Stimulated activated CD8-positive, alpha-beta memory T cell treated with anti-CD3 and anti-CD28 coated beads, Interleukin-12 subunit alpha, Interleukin-12 subunit beta, amount 100 ng/mL, for 1 hour (primary cell): Measurements from ENCODE around the gene ZNF219.

ENCODE experiments used
- DNase-seq: peaks from one replicate; pipeline ENCODE4 v3.0.0-alpha.2; 2020; ENCODE audit warnings: low read depth

The ZNF219 gene

DNA sequence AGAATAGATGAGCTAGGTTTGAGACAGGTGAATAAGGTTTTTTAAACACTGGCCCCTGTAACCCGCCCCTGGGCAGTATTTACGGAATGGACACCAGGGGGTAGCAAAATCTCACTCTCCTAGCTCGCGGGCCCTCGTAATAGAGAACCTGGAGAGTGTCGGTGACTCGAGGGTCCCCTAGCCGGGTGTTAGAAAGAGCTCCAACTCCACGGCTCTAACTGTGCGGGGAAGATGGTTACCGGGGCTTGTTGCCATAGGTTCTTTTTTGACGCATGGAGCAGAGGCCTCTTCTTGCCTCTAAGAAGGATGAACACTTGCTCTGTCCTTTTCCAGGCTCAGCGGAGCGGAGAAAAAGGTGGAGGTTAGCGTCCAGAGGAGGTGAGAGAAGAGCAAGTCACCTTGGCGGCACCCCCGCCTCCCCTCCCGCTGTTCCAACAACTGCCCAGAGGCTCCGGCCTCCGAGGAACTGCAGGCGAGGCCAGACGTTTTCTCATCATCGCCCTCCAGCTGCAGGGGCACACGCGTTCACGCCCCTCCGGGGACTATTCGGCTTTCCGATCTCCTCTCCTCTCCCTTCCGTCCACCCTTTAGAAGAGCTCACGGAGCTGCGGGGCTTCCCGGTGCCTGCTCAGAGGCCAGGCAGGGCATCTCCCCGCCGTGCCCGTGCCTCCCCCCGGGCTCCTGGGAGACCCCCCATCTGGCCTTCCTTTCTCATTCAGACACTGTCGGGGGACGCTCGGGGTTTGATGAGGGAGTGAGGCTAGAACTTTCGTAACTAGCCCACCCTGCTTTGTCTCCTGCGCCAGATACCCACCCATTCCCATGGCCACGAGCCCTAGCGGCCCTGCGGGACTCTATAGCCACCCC, 29.7 kb downstream of the ZNF219 start:
- peak; percentile 49 for DNase-seq

DNA sequence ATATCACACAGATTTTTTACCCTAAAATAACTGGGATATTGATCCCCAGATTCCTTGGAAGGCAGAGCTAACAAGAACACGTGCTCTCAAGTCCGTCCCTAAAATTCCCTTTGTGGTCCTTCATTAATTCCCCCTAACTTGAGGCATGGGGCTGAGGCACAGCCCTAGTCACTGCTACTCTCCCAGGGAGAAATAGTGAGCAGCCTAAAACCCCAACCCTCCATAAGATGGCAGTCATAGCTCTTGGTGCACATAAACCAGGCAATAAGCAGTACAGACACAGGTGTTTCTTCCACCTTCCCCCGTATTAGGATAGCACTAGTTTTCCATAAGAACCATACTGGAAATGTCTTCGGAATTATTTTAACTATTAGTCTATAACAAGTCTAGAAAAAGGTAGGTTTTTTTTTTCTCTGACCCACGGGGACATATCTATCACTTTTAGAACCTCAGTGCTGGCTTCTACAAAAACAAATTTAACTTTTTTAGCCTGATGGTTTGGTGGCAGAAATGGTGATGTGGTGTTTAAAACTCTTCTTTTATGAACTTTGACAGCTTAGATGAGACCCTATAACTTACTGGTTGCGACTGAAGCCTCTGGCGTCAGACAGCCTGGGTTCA, 31.5 kb downstream of the ZNF219 start:
- DNase-seq, result no peak

DNA sequence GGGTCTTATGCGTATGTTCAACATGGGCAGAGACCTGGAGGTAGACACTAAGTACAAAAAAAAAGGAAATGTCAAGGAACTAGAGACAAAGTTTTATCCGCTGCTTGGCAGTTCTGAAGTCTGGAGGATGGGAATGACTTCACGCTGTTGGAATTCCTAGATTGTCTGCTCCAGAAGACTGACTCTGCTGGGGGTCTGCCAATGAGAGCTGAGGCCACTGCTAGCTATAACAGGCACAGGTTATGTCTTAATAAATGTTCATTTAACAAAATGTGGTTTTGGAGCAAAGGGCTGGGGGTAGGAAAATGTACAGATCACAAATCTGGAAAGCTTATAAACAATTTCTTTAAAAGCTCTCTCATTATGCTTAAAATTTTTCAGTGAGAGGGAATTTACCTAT, 35.0 kb downstream of the ZNF219 start:
- DNase-seq, result no peak

DNA sequence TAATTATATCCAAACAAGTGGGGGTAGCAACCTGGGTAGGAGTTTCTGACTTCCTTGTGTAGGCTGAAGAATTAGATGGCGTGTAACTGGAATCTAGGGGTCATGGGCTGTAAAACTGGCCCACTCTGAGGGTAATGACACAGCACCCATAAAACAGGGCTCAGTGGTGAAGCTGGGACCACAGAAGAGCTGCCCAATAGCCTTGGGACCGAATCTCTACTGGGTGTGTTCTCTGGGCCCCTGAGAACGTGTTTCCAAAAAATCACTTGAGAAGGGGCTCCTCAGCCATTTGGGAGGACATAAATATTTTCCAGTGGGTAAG, 37.1 kb downstream of the ZNF219 start:
- DNase-seq, result no peak

DNA sequence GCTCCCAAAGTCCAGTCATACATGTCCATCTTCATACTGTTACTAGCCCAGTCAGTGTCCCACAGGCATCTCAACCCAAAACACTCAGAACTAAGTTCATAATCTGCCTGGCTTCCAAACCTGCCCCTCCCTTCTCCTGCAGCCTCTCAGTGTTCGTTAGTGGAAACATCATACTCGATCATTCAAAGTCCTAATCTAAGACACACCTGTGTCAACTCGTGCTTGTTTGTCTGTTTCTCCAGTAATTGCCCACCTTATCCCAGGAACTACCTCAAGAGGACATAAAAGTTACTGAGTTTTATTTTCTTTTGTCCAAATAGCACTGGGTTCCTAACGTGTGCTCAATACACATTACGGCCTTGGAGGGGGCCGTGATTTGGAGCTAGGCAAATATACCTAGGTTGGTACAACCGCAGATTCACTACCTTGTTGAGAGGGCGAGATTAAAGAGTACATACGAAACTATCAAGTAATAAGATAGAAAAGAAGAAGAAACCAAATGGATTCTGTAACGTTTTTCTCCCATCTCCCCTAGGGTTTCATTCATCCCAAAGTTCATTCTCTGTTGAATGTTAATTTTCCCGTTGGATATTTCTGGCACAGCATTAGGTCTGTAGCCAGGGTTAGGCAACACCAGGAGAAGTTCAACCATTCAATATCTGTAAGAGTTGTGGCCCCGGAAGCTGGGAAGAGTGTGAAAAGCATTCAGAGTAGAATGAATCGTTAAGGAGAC, 37.7 kb downstream of the ZNF219 start:
- DNase-seq, result no peak

DNA sequence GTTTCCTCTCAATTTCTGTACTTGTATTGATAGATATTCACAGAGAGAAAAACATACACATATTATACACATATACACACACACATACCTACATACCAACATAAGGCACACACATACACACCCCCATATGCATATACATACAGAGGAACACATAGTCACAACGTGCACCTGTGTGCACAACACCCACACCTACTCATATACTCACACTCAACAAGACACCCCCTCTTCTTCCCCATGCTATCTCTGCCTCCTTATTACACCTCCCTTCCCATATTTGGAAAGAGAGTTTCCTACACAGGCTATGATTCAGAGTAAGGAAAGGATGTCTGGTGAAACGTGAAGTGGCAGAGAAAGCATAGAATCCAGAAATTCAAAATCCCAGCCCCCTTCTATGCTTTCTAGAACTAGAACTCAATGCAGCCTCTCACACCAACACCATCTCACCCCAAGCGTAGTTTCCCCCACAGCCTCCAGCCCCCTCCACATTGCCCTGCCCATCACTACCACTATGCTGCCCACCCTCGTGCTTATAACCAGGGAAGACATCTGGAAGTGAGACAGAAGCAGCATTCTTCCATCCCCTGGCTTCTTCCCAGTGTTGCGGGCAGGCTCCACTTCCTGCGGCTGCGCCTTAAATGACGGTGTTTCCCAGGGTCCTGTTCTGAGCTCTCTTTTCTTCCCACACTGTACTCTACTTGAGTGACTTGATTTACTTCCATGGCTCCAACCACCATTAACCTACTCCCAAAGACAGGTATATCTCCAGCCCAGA, 38.4 kb downstream of the ZNF219 start:
- DNase-seq, result no peak

DNA sequence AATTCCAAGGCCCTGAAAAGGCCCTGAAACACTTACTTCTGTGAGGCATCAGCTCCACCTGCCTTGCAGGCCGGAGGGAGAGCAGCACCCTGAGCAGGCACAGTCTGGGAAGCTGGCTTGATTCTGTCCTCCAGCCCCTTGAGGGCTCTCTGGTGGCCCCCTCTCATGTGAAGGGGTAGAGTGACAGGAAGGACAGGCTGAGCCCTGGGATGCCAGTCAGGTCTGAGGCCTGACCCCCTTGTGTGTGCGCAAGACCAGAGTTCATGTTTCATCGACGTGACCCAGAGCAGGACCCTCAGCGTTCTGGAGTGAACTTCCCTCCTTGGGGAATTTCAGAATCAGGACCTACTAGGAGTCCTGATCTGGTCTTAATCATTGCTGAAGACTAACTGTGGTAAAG, 39.6 kb downstream of the ZNF219 start:
- no peak for DNase-seq

DNA sequence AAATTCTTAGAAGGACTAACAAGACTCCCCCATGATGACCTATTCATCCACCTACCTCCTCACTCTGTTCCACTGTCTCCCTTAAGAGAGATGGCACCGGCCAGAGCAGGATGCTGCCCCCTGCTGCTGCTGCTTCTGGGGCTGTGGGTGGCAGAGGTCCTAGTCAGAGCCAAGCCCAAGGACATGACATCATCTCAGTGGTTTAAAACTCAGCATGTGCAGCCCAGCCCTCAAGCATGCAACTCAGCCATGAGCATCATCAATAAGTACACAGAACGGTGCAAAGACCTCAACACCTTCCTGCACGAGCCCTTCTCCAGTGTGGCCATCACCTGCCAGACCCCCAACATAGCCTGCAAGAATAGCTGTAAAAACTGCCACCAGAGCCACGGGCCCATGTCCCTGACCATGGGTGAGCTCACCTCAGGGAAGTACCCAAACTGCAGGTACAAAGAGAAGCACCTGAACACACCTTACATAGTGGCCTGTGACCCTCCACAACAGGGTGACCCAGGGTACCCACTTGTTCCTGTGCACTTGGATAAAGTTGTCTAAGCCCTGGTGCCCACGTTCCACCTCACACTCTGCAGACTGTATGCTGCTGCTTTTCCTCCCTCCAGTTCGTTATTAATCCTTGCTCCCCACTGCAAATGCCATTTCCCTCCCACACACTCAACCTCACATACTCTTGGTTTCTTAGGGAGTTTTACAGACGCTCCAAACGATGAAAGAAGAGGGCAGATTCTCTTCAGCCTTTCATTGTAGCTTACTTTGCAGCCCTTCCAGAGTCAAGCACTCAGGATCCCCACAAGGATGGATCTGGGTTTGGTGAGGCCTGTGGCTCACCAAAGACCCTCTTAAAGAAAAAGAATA, 40.4 kb downstream of the ZNF219 start, which contains the start of gene RNASE8:
TSS of gene RNASE8 (plus strand) at position 20 of the 873 bp plus-strand sequence. CDS start at position 91, 71 bp downstream.
- DNase-seq, result no peak

DNA sequence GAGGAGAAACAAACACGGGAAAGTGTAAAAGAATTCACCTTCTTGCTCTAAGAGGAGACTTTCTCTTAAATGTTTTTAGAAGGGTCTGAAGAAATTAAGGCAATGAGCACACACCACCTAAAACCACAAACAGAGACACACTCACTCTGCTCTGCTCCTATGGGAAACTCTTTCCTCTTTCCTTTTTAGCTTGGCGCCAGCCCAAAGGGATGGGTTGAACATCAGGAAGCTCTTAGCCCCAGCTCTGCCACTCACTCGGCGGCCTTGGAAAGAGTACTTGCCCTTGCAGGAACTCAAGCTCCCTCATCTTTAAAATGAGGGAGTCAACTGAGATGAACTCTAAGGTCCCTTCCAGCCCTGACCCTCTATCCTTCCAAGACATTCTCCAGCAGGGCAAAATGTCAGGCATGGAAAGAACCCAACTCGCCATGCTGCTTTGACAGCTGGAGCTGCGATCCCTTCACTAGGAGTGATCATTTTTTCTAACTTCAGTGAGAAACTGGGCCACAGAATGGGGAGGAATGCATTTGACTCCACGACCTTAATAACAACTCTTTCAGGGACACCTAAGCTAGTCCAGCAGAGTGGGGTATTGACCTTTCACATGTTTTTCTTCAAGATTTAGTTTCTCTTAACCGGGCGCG, 41.8 kb downstream of the ZNF219 start:
- DNase-seq, result no peak

DNA sequence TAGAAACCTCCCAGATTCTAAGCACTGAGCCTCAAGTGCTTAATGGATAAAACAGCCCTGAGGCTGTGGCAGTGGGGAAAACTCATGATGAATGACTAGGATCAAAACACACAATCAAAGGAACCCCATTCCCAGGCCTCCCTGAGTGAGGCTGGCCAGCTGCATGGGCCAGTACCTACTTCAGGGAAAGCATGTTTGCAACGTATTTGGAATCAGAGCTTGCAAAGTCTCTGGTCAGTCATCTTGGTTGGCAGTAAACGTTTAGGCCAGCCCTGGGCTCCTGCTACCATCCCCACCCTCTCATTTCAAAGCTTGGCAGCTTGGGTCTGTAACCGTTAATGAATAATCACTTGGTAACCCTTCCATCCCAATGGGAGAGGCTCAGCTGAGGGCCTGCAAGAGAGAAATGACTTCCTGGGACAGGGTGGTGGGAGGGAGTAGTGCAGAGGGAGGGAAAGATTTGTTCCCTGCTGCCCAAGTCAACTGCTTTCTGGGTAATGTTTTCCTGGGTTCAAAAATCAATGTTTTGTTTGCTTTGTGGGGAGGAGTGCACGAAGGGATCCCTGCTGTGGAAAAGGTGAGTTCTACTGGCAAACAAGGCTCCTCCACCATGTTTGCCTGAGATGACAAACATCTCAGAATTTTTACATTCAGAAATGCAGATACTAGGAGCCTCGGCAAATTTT, 42.9 kb downstream of the ZNF219 start:
- no peak for DNase-seq

DNA sequence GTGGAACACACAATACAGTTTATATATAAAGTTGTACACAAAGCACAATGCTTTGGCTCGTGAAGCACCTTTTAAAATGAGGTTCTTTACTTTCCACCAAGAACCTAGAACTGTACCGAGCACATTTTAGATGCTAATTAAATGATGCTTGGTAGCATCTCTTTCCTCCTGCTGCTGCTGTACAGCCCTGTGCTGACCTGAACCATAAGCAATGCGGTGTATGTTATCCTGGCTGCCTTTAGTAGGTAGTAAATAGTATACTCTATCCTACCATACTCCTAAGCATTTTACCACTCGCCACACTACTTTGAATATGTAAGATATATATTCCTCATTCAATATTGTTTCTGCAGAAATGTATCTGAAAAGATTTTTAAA, 43.7 kb downstream of the ZNF219 start:
- no peak for DNase-seq

DNA sequence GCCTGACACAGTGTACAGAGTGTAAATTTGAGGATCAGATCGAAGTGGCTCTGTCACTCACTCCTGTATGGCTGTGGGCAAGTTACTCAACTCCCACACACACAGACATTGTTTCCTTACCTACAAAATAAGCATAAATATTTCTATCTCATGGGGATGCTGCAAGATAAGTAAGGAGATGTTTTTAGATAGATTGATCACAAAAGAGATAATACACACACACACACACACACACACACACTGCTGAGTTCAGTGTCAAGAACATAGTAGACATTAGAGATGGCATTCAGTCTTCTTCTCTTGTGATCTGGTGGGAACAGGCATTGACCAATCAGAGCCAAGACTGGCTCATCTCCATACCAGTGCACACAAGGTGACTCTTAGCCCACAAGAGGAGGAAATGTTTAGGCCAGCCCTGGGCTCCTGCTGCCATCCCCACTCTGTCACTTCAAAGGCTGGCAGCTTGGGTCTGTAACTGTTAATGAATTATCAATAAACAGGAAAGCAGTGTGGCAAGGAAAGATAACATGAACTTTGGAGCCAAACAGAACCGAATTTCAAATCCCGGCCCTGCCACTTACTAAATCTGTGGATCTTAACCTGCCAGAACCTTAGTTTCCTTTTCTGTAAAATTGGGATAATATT, 44.2 kb downstream of the ZNF219 start:
- no peak for DNase-seq

DNA sequence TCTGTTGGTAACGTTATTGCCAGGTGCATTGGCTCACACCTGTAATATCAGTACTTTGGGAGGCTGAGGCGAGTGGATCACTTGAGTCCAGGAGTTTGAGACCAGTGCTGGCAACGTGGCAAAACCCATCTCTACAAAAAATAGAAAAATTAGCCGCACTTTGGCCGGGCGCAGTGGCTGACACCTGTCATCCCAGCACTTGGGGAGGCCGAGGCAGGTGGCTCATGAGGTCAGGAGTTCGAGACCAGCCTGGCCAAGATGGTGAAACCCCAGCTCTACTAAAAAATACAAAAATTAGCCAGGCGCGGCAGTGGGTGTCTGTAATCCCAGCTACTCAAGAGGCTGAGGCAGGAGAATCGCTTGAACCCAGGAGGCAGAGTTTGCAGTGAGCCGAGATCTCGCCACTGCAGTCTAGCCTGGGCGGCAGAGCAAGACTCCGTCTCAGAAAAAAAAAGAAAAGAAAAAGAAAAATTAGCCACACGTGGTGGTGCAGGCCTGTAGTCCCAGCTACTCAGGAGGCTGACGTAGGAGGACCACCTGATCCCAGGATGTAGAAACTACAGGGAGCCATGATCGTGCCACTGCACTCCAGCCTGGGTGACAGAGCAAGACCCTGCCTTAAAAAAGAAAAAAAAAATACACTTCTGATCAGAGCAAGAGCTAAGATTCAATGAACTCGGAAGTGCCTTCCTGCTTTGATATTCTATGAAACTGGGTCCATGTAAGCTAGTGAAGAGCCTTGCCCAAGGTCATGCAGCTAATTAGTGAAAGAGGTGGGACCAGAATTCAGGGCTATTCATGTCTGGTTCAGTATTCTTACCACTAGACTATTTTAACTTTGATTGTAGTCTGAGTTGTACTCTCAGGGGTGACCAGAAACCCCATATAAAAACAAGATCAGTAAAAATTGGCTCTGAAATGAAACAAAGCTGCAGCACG, 45.0 kb downstream of the ZNF219 start:
- DNase-seq, result no peak

DNA sequence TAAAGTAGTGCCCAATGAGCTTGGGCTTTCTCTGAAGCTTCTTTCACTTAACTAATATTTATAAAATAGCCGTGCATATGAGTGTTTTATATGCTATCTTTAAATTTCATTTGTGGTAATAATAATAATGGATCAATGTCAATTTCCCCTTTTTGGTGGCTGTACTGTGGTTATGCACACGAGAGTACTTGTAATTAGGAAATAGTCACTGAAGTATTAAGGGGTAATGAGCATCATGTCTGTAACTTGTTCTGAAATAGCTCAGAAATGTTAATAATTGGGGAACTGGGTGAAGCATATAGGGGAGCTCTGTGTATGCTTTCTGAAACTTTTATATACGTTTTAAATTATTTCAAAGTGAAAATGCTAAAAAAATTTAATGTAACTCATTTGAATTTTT, 47.9 kb downstream of the ZNF219 start:
- DNase-seq, result no peak

DNA sequence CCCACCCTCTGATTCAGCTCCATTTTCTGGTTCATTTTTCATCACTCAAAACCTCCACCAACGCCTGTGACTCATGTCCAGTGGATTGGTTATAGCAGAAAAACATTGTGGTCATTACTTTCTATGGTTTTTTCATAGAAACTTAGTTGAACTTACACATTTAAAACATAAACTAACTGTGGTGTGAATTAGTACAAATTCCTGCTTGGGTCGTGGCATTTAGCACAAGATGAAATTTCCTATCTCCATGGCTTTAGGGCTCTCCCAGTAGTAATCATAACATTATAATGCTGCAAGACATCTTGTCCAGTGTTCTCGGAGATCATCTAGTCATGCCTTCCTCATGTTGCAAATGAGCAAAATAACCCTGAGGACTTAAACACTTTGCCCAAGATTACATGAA, 49.2 kb downstream of the ZNF219 start:
- DNase-seq, result no peak

DNA sequence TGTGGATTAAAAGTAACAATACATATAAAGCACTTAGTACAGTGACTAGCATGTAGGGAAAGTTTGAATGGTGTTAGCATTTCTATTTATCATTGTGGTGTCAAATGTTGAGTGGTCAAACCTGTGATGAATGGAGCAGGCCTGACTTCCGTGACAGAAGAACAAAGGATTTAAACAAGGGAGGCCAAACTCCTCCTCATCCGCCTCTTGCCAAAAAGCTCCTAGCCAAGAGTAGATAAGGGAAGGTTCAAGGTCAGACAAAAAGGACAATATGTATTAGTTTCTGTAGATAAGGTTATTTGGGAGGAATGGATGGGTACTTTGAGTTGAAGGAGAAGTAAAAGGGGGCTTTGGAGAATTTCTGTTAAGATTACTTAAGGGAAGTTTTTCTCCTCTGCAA, 49.8 kb downstream of the ZNF219 start:
- DNase-seq, result no peak

DNA sequence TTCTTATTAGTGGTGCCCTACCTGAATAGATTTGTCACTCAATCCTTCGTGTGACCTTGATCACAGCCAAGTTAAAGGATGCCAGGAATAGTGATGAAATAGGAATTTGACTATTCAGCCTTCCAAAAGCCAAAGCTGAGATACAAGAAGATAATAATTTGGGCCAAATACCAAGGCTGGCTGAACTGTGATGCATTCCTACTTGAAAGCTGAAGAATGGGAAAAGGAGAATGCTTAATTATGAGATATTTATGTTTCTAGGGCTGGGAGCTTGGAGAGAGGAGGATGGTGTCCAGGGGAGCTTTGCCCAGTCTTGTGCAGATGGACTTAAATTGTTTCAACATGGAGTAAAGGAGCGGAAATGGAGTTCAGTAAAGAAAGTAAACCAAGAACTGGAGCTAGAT, 51.1 kb downstream of the ZNF219 start:
- DNase-seq, result no peak

DNA sequence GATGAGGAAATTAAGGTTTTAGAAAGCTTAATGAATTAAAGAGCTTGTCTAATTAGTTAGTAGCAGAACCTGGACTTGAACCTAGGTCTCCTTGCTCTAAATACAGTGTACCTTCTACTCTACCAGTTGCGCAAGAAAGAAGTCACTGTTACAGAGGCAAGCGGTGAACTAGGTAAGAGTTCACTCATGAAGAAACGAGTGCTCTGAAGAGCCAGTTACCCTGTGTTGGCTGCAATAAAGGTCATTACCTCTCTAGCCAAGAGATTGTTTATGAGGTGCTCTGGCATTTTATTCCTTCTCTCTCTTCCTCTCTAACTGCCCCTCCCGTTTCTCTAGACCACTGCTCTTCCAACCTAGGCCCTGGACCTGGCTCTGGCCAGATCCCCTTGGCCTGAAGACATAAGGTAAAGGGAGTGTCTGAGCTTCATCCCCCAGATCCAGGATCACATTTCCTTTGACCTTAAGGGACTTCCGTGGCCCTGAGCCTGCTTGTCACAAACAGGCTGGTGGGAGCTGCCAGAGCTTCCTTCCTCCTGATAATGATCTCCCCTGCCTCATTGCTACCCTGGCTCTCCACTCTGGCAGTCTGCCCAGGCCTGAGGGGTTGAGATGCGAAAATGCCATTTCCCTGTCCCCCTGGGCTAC, 54.4 kb downstream of the ZNF219 start:
- DNase-seq, result no peak
